ENCODE results near the gene BTBD6.

The BTBD6 gene

DNA sequence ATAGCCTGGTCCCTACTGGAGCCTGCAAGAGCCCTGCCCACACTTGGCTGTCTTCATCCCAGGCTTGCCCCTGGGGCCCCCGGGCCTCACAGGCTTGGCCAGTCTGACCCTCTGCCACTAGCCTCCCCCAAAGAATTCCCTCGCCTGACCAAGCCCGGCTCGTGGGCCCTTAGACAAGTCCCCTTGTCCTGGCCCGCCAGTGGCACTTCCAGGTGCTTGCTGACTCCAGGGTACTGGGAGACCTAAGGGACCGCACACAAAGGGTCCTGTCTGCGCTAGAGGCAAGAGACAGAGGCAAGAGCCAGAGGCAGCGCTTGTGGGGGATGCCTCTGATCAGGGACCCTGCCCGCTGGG is 5.0 kb downstream of the BTBD6 start:
- no peak overlapping the region for H3K4me3 ChIP-seq (ENCODE audit: low read length)

DNA sequence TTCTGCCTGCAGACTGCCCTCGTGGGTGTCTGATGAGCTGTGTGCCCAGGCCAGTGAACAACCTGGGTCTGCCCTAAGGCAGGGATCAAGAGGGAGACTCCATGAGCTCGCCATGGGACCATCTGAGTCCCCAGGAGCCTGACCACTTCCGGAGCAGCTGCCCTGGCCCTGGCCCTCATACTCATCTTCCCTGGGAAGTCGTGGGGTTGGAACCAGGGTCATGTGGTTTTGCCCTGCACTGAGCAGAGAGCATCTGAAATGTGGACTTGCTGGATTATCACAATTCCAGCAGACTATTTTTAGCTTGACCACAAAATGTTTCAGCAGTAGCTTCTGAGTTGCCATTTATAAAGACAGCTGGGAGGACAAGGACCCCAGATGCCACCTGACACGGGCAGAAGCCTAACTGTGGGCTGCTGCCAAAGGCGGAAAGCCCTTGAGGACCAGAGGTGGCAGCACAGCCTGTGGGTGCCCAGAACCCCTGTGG is 6.7 kb downstream of the BTBD6 start:
- Histone ChIP-seq H3K4me1 (ENCODE audit: insufficient read depth, low read length) (no peaks in the 10 kb centered on the region), H3K9me3 (ENCODE audit: low read length) (no peaks in the 10 kb centered on the region), H3K27me3 (ENCODE audit: insufficient read depth, low read length) (no peaks in the 10 kb centered on the region), H2AFZ (ENCODE audit: low read depth, low read length) (no peak overlapping the region), H3K4me3 (ENCODE audit: low read length) (no peak overlapping the region), H3K36me3 (ENCODE audit: insufficient read depth, low read length) (peaks cover 12% of the 10 kb centered on the region)

More for the DNA sequence above, 5.0 kb downstream of the BTBD6 start:
- H3K27me3 ChIP-seq (ENCODE audit: insufficient read depth, low read length): no peaks in the 10 kb centered on the region
- no peaks in the 10 kb centered on the region for H3K4me1 ChIP-seq (ENCODE audit: insufficient read depth, low read length)
- no peaks in the 10 kb centered on the region for H3K9me3 ChIP-seq (ENCODE audit: low read length)
- H3K36me3 ChIP-seq (ENCODE audit: insufficient read depth, low read length): peaks cover 12% of the 10 kb centered on the region
- no peak overlapping the region for H2AFZ ChIP-seq (ENCODE audit: low read depth, low read length)

DNA sequence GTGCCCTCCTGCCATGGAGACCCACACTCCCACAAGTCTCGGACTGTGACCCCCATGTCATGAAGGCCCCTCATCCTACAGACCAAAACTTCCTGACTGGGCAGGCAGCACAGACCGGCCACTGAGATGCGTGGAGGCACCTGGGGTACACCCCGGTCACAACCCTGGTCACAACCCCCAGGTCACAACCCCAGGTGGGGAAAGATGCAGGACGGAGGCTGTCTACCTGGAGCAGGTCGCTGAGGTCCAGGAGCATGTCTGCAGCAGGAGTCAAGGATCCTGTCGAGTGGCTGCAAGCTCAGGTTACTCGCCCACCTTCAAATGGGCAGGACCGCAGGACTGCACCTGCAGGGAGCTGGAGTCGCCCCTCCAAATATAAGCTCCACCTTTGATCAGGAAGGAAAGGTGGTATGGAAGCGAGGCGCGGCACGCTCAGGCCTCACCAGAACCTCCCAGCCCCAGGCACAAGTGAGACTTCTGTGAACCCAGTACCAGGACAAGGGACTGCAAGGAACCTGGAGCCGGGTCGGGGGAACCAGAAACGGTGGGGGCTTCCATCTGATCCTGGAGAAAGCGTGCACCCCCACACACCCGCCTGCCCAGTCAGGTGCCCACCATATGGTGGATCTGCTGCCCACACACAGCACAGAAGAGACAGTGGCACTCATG is 8.1 kb downstream of the BTBD6 start:
- H3K4me3 ChIP-seq (ENCODE audit: low read length): no peak overlapping the region
- H2AFZ ChIP-seq (ENCODE audit: low read depth, low read length): no peak overlapping the region
- H3K27me3 ChIP-seq (ENCODE audit: insufficient read depth, low read length): no peaks in the 10 kb centered on the region
- no peaks in the 10 kb centered on the region for H3K9me3 ChIP-seq (ENCODE audit: low read length)
- peaks cover 3% of the 10 kb centered on the region for H3K4me1 ChIP-seq (ENCODE audit: insufficient read depth, low read length)
- peaks cover 7% of the 10 kb centered on the region for H3K36me3 ChIP-seq (ENCODE audit: insufficient read depth, low read length)

DNA sequence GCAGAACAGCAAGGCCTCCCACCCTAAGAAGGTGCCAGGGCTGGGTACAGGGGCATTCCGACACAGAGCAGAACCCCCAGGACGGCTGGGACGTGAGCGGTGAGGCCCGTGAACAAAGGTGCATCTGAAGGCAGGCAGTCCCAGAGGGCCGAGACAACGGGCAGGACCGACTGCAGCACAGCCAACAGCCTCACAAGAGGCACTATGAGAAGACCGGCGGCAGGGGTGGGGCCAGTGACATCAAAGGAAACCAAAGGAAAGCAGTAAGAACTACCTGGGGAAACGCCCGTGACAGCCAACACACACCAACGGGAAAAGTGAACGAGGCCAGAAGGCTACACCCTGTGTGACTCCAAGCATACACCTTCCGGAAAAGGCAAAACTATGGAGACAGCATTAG is 9.1 kb downstream of the BTBD6 start:
- Histone ChIP-seq H3K4me3 (ENCODE audit: low read length) (no peak overlapping the region), H3K9me3 (ENCODE audit: low read length) (no peaks in the 10 kb centered on the region), H2AFZ (ENCODE audit: low read depth, low read length) (no peak overlapping the region), H3K4me1 (ENCODE audit: insufficient read depth, low read length) (peaks cover 5% of the 10 kb centered on the region), H3K27me3 (ENCODE audit: insufficient read depth, low read length) (no peaks in the 10 kb centered on the region), H3K36me3 (ENCODE audit: insufficient read depth, low read length) (no peaks in the 10 kb centered on the region)

DNA sequence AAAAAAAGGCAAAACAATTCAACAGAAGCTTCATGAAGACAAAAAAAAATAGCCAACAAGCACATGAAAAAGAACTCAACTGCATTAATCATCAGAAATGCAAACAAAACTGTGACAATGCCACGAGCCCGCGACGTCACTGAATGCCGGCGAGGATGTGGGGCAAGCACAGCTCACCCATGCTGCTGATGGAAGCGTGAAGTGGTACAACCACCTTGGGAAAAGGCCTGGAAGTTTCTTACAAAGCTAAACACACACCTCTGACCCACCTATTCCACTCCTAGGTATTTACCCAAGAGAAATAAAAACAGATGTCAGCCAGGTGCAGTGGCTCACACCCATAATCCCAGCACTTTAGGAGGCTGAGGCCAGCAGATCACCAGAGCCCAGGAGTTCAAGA is 10.5 kb downstream of the BTBD6 start:
- peaks cover 5% of the 10 kb centered on the region for H3K4me1 ChIP-seq (ENCODE audit: insufficient read depth, low read length)
- no peaks in the 10 kb centered on the region for H3K9me3 ChIP-seq (ENCODE audit: low read length)
- no peaks in the 10 kb centered on the region for H3K36me3 ChIP-seq (ENCODE audit: insufficient read depth, low read length)
- no peak overlapping the region for H3K4me3 ChIP-seq (ENCODE audit: low read length)
- H3K27me3 ChIP-seq (ENCODE audit: insufficient read depth, low read length): no peaks in the 10 kb centered on the region
- no peak overlapping the region for H2AFZ ChIP-seq (ENCODE audit: low read depth, low read length)

GRCh38 chr14:105260959-105261358 is 12.6 kb downstream of the BTBD6 start:
- Histone ChIP-seq H3K36me3 (ENCODE audit: insufficient read depth, low read length) (peaks cover 2% of the 10 kb centered on the region), H3K27me3 (ENCODE audit: insufficient read depth, low read length) (no peaks in the 10 kb centered on the region), H3K4me3 (ENCODE audit: low read length) (no peak overlapping the region), H2AFZ (ENCODE audit: low read depth, low read length) (no peak overlapping the region), H3K9me3 (ENCODE audit: low read length) (no peaks in the 10 kb centered on the region), H3K4me1 (ENCODE audit: insufficient read depth, low read length) (peaks cover 5% of the 10 kb centered on the region)

- Histone ChIP-seq H3K4me3 (ENCODE audit: low read length) (no peak overlapping the region), H3K9me3 (ENCODE audit: low read length) (no peaks in the 10 kb centered on the region), H2AFZ (ENCODE audit: low read depth, low read length) (no peak overlapping the region), H3K4me1 (ENCODE audit: insufficient read depth, low read length) (peaks cover 5% of the 10 kb centered on the region), H3K36me3 (ENCODE audit: insufficient read depth, low read length) (peaks cover 2% of the 10 kb centered on the region), H3K27me3 (ENCODE audit: insufficient read depth, low read length) (no peaks in the 10 kb centered on the region)
Observed at GRCh38 chr14:105261781-105262180, 13.4 kb downstream of the BTBD6 start.

- Histone ChIP-seq H3K9me3 (ENCODE audit: low read length) (no peaks in the 10 kb centered on the region), H2AFZ (ENCODE audit: low read depth, low read length) (no peak overlapping the region), H3K4me1 (ENCODE audit: insufficient read depth, low read length) (no peaks in the 10 kb centered on the region), H3K4me3 (ENCODE audit: low read length) (no peak overlapping the region), H3K36me3 (ENCODE audit: insufficient read depth, low read length) (peaks cover 2% of the 10 kb centered on the region), H3K27me3 (ENCODE audit: insufficient read depth, low read length) (no peaks in the 10 kb centered on the region)
Observed at GRCh38 chr14:105267820-105268548, 19.7 kb downstream of the BTBD6 start.

- no peak overlapping the region for H3K4me3 ChIP-seq (ENCODE audit: low read length)
- H3K27me3 ChIP-seq (ENCODE audit: insufficient read depth, low read length): no peaks in the 10 kb centered on the region
- H2AFZ ChIP-seq (ENCODE audit: low read depth, low read length): no peak overlapping the region
- no peaks in the 10 kb centered on the region for H3K4me1 ChIP-seq (ENCODE audit: insufficient read depth, low read length)
- no peaks in the 10 kb centered on the region for H3K9me3 ChIP-seq (ENCODE audit: low read length)
- peaks cover 2% of the 10 kb centered on the region for H3K36me3 ChIP-seq (ENCODE audit: insufficient read depth, low read length)
Observed at GRCh38 chr14:105268736-105269354, 20.5 kb downstream of the BTBD6 start.

DNA sequence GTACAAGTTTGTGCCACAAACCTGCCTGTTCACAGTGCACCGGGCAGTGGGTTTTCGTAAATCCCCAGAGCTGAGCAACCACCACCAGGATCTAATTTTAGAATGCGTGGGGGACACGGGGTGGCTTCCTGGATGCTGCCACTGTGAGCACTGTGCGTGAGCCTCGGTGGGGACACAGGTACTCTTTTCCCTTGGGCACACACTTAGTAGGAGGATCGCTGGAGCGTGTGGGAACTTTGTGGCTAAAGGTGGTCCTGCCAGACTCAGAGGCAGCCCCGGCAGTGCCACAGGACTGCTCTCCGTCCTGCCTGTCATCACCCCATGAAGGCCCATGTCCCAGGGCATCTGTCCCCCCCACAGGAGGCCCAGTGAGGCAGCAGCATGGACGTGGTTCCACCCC is 21.1 kb downstream of the BTBD6 start:
- Histone ChIP-seq H3K4me1 (ENCODE audit: insufficient read depth, low read length) (no peaks in the 10 kb centered on the region), H3K27me3 (ENCODE audit: insufficient read depth, low read length) (no peaks in the 10 kb centered on the region), H2AFZ (ENCODE audit: low read depth, low read length) (no peak overlapping the region), H3K4me3 (ENCODE audit: low read length) (no peak overlapping the region), H3K36me3 (ENCODE audit: insufficient read depth, low read length) (no peaks in the 10 kb centered on the region), H3K9me3 (ENCODE audit: low read length) (no peaks in the 10 kb centered on the region)

GRCh38 chr14:105271224-105271890 is 23.0 kb downstream of the BTBD6 start:
- no peaks in the 10 kb centered on the region for H3K36me3 ChIP-seq (ENCODE audit: insufficient read depth, low read length)
- H3K9me3 ChIP-seq (ENCODE audit: low read length): no peaks in the 10 kb centered on the region
- H3K4me3 ChIP-seq (ENCODE audit: low read length): no peak overlapping the region
- H2AFZ ChIP-seq (ENCODE audit: low read depth, low read length): no peak overlapping the region
- H3K27me3 ChIP-seq (ENCODE audit: insufficient read depth, low read length): no peaks in the 10 kb centered on the region
- no peaks in the 10 kb centered on the region for H3K4me1 ChIP-seq (ENCODE audit: insufficient read depth, low read length)

DNA sequence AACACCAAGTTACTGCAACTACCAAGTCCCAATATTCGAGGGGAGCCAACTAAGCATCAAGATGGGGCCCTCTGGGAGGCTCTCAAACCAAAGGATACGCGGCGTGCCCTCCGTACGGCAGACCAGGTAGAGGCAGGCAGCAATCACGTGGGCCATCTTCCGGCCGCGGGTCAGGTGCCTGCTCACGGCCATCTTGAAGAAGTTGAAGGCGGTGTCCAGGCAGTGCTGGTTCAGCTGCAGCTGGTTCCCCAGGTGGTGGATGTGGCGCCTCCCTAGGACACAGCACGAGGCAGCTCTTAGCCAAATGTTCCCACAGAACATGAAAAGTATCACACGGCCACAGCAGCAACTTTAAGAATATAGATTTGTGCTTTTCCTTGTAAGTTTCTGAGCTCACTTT is 24.3 kb downstream of the BTBD6 start:
- Histone ChIP-seq H3K9me3 (ENCODE audit: low read length) (no peaks in the 10 kb centered on the region), H2AFZ (ENCODE audit: low read depth, low read length) (no peak overlapping the region), H3K36me3 (ENCODE audit: insufficient read depth, low read length) (no peaks in the 10 kb centered on the region), H3K27me3 (ENCODE audit: insufficient read depth, low read length) (no peaks in the 10 kb centered on the region), H3K4me1 (ENCODE audit: insufficient read depth, low read length) (no peaks in the 10 kb centered on the region), H3K4me3 (ENCODE audit: low read length) (no peak overlapping the region)

- Histone ChIP-seq H3K27me3 (ENCODE audit: insufficient read depth, low read length) (no peaks in the 10 kb centered on the region), H3K4me3 (ENCODE audit: low read length) (no peak overlapping the region), H3K9me3 (ENCODE audit: low read length) (no peaks in the 10 kb centered on the region), H3K36me3 (ENCODE audit: insufficient read depth, low read length) (no peaks in the 10 kb centered on the region), H2AFZ (ENCODE audit: low read depth, low read length) (no peak overlapping the region), H3K4me1 (ENCODE audit: insufficient read depth, low read length) (no peaks in the 10 kb centered on the region)
Observed at GRCh38 chr14:105273062-105273461, 24.7 kb downstream of the BTBD6 start.

Data from neuron (in vitro differentiated cells).